ENCODE measurements around the gene RBM20. TPM values are rescaled to one million over a fixed set of nuclear protein-coding genes. Genes with fewer than 3 reads are reported as not detected.
A peak's percentile ranks its signal among the peaks of the same experiment; 100 is the strongest.

The RBM20 gene
- total and polyA plus RNA-seq, 2 of the 13 experiments (the other 11 are each of a cell fraction or from before 2014, with no cell fraction given): 0.02 to 0.22 TPM

- TF ChIP-seq PAXIP1 (CRISPR knock-in tag; conservative IDR thresholded peaks at IDR 0.05): peak; percentile 70
- TF ChIP-seq PLRG1 (conservative IDR thresholded peaks at IDR 0.05): no peak
- no peak for TF ChIP-seq PRMT3 (CRISPR knock-in tag; IDR thresholded peaks at IDR 0.05; ENCODE audit: borderline replicate concordance, low read depth)
- TF ChIP-seq ZNF775 (CRISPR knock-in tag; IDR thresholded peaks at IDR 0.05; ENCODE audit: borderline replicate concordance): no peak
- TF ChIP-seq ZNF20 (CRISPR knock-in tag; IDR thresholded peaks at IDR 0.05): no peak
- peak; percentile 35; the same call in 1 of the 2 replicates for TF ChIP-seq ZFX (CRISPR knock-in tag; IDR thresholded peaks at IDR 0.05; ENCODE audit: low read depth)
- TF ChIP-seq ESRRA (CRISPR knock-in tag; IDR thresholded peaks at IDR 0.05; ENCODE audit: low read depth): 0 out of 2 replicates have a peak, but pooled peaks have one; percentile 19
- no peak for TF ChIP-seq ZNF382 (CRISPR knock-in tag; IDR thresholded peaks at IDR 0.05; ENCODE audit: borderline replicate concordance)
- TF ChIP-seq SNAI1 (CRISPR knock-in tag; IDR thresholded peaks at IDR 0.05; ENCODE audit: borderline replicate concordance): no peak
- TF ChIP-seq KDM6A (CRISPR knock-in tag; IDR thresholded peaks at IDR 0.05; ENCODE audit: low read depth): 0 out of 2 replicates have a peak, but pooled peaks have one; percentile 50
- TF ChIP-seq NR2F1 (CRISPR knock-in tag; IDR thresholded peaks at IDR 0.05): peak in 1 of 2 experiments; percentile 81; a peak in 2 of 4 replicates
- no peak for TF ChIP-seq ZNF263 (CRISPR knock-in tag; IDR thresholded peaks at IDR 0.05)
- no peak for TF ChIP-seq THRA (CRISPR knock-in tag; IDR thresholded peaks at IDR 0.05; ENCODE audit: borderline replicate concordance)
- TF ChIP-seq ZNF138 (CRISPR knock-in tag; IDR thresholded peaks at IDR 0.05; ENCODE audit: low read depth): no peak
- no peak for TF ChIP-seq MTERF4 (CRISPR knock-in tag; IDR thresholded peaks at IDR 0.05)
- no peak for TF ChIP-seq PRDM4 (CRISPR knock-in tag; IDR thresholded peaks at IDR 0.05; ENCODE audit: borderline replicate concordance)
- no peak for TF ChIP-seq HES4 (CRISPR knock-in tag; IDR thresholded peaks at IDR 0.05; ENCODE audit: borderline replicate concordance)
- TF ChIP-seq THAP11 (CRISPR knock-in tag; IDR thresholded peaks at IDR 0.05): no peak
- TF ChIP-seq ERF (CRISPR knock-in tag; IDR thresholded peaks at IDR 0.05): no peak
- TF ChIP-seq ZNF468 (CRISPR knock-in tag; IDR thresholded peaks at IDR 0.05): no peak
Measured at GRCh38 chr10:110774069-110775019, 130.2 kb downstream of the RBM20 start (continued).
